GM19324 (cell line): ENCODE measurements around the gene MTHFS.

Experiments used
- ATAC-seq: cut with Tn5 transposase; IDR thresholded peaks from one replicate; pipeline ENCODE4 v1.9.1; 2021; ENCODE audit warnings: mild to moderate bottlenecking, moderate library complexity; ENCODE audit not compliant: unreplicated experiment, low FRiP score

MTHFS gene

GRCh38 chr15:79881254-79881653, 15.6 kb downstream of the MTHFS start:
- ATAC-seq = no peak

- no peak for ATAC-seq
Observed at GRCh38 chr15:79878078-79878705, 18.6 kb downstream of the MTHFS start.

- ATAC-seq = no peak
Observed at GRCh38 chr15:79875213-79875612, 21.6 kb downstream of the MTHFS start.

- ATAC-seq = no peak
Observed at GRCh38 chr15:79874242-79874641, 22.6 kb downstream of the MTHFS start.

GRCh38 chr15:79872358-79873017, 24.3 kb downstream of the MTHFS start:
- ATAC-seq = no peak

GRCh38 chr15:79868554-79868953, 28.3 kb downstream of the MTHFS start:
- ATAC-seq = no peak

GRCh38 chr15:79863886-79864285, 32.9 kb downstream of the MTHFS start:
- ATAC-seq = no peak

GRCh38 chr15:79862191-79862590, 34.6 kb downstream of the MTHFS start:
- ATAC-seq = no peak

- no peak for ATAC-seq
Observed at GRCh38 chr15:79860661-79861060, 36.2 kb downstream of the MTHFS start.

GRCh38 chr15:79858469-79858868, 38.3 kb downstream of the MTHFS start:
- no peak for ATAC-seq

GRCh38 chr15:79853492-79854328, 43.1 kb downstream of the MTHFS start:
- peak; percentile 66 for ATAC-seq

GRCh38 chr15:79849789-79850188, 47.0 kb downstream of the MTHFS start:
- ATAC-seq = no peak

GRCh38 chr15:79846539-79846938, 50.3 kb downstream of the MTHFS start:
- ATAC-seq = no peak

GRCh38 chr15:79844221-79844620, 52.6 kb downstream of the MTHFS start:
- ATAC-seq = no peak

- no peak for ATAC-seq
Observed at GRCh38 chr15:79837846-79838245, 59.0 kb downstream of the MTHFS start.

- no peak for ATAC-seq
Observed at GRCh38 chr15:79834495-79834894, 62.3 kb downstream of the MTHFS start.

GRCh38 chr15:79832367-79833120, 64.3 kb downstream of the MTHFS start:
- ATAC-seq = no peak

GRCh38 chr15:79831604-79832003, 65.2 kb downstream of the MTHFS start:
- ATAC-seq = no peak

GRCh38 chr15:79829950-79830349, 66.9 kb downstream of the MTHFS start:
- ATAC-seq = no peak

GRCh38 chr15:79828447-79828846, 68.4 kb downstream of the MTHFS start:
- no peak for ATAC-seq

GRCh38 chr15:79826800-79827199, 70.0 kb downstream of the MTHFS start:
- no peak for ATAC-seq
